Measurements from ENCODE around the gene BSG. TPM values are rescaled to one million over a fixed set of nuclear protein-coding genes. Genes with fewer than 3 reads are reported as not detected.

Gene BSG
- polyA plus RNA-seq, 1 experiment, result 404 TPM

DNA sequence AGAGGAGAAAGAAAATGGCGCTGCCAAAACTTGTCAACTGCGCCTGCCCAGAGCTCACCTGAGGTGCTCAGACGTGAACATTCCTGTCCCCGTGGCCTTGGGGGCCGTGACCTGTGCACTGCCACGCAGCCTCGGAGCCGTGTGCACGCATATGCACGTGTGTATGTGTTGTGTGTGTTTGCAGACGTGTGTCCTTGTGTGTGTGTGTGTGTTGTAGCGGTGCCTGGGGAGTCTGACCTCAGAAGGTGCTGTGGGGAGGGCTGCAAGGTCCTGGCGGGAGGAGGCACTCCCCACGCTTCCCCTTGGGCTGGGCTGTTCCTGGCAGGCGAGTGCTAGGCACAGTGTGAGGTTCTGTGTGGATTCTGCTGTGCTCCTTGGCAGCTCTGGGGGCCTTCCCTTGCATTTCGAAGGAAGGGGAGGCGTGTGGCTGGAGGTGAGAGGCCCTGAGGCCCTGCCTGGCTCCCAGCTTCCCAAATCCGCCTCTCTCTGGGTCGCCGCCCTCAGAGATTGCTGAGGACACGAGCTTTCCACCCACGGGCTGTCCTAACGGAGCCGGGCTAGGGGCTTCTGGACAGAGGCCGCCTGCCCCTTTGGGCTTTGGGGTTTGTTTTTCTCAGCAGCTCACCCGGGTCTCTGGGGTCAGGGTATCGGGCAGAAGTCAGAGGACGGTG, 4.5 kb downstream of the BSG start:
- Histone ChIP-seq H3K27me3 (ENCODE audit: control insufficient read depth, insufficient read depth, low read length) (no peaks in the 10 kb centered on the region), H3K4me3 (ENCODE audit: low read depth, low read length) (no peak overlapping the region), H3K27ac (ENCODE audit: low read depth, low read length) (no peak overlapping the region), H3K9me3 (ENCODE audit: control insufficient read depth, insufficient read depth, low read length) (peaks cover 3% of the 10 kb centered on the region; the same call in 1 of the 2 replicates)
- DNase-seq (ENCODE audit: low read depth, low spot score), result no peak
- TF ChIP-seq, protein P1, sequence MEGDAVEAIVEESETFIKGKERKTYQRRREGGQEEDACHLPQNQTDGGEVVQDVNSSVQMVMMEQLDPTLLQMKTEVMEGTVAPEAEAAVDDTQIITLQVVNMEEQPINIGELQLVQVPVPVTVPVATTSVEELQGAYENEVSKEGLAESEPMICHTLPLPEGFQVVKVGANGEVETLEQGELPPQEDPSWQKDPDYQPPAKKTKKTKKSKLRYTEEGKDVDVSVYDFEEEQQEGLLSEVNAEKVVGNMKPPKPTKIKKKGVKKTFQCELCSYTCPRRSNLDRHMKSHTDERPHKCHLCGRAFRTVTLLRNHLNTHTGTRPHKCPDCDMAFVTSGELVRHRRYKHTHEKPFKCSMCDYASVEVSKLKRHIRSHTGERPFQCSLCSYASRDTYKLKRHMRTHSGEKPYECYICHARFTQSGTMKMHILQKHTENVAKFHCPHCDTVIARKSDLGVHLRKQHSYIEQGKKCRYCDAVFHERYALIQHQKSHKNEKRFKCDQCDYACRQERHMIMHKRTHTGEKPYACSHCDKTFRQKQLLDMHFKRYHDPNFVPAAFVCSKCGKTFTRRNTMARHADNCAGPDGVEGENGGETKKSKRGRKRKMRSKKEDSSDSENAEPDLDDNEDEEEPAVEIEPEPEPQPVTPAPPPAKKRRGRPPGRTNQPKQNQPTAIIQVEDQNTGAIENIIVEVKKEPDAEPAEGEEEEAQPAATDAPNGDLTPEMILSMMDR (IDR thresholded peaks at IDR 0.05; ENCODE audit: low read depth, low read length), result no peak
- CTCF ChIA-PET, result interaction anchor here (0.8 kb wide), 1 partner anchor 44 kb away, joined by 3 read pairs; no protein-coding TSS in a partner anchor
- POLR2A ChIA-PET, result interaction anchor here (0.5 to 2.3 kb wide), 2 partner anchors 44 to 385 kb away, joined by 4 to 8 read pairs; partner anchors contain the start of gene CDC34

- POLR2A ChIA-PET, result interaction anchor here (0.5 kb wide), 1 partner anchor 384 kb away, joined by 4 read pairs; no protein-coding TSS in a partner anchor
- no peak overlapping the region for H3K27ac ChIP-seq (ENCODE audit: low read depth, low read length)
Measured at GRCh38 chr19:577439-578392, 5.3 kb downstream of the BSG start.

GRCh38 chr19:579111-579841, 6.9 kb downstream of the BSG start:
- TF ChIP-seq, protein P1 (IDR thresholded peaks at IDR 0.05; ENCODE audit: low read depth, low read length), result no peak
- CTCF ChIA-PET, result interaction anchor here (0.7 to 0.9 kb wide), 2 partner anchors 98 to 184 kb away, joined by 3 to 4 read pairs; no protein-coding TSS in a partner anchor
- H3K27ac ChIP-seq (ENCODE audit: low read depth, low read length), result no peak overlapping the region
- POLR2A ChIA-PET, result no interaction called here
- H3K9me3 ChIP-seq (ENCODE audit: control insufficient read depth, insufficient read depth, low read length), result peaks cover 3% of the 10 kb centered on the region; the same call in 1 of the 2 replicates
- no peaks in the 10 kb centered on the region for H3K27me3 ChIP-seq (ENCODE audit: control insufficient read depth, insufficient read depth, low read length)
- DNase-seq (ENCODE audit: low read depth, low spot score), result no peak
- no peak overlapping the region for H3K4me3 ChIP-seq (ENCODE audit: low read depth, low read length)

More at GRCh38 chr19:577439-578392, 5.3 kb downstream of the BSG start:
- no peak for DNase-seq (ENCODE audit: low read depth, low spot score)
- Histone ChIP-seq H3K4me3 (ENCODE audit: low read depth, low read length) (no peak overlapping the region), H3K27me3 (ENCODE audit: control insufficient read depth, insufficient read depth, low read length) (no peaks in the 10 kb centered on the region), H3K9me3 (ENCODE audit: control insufficient read depth, insufficient read depth, low read length) (peaks cover 3% of the 10 kb centered on the region; the same call in 1 of the 2 replicates)
- CTCF ChIA-PET, result interaction anchor here (0.8 kb wide), 1 partner anchor 45 kb away, joined by 3 read pairs; no protein-coding TSS in a partner anchor
- TF ChIP-seq, protein P1 (IDR thresholded peaks at IDR 0.05; ENCODE audit: low read depth, low read length), result no peak

- no peaks in the 10 kb centered on the region for H3K27me3 ChIP-seq (ENCODE audit: control insufficient read depth, insufficient read depth, low read length)
- H3K4me3 ChIP-seq (ENCODE audit: low read depth, low read length), result no peak overlapping the region
- TF ChIP-seq, protein P1 (IDR thresholded peaks at IDR 0.05; ENCODE audit: low read depth, low read length), result no peak
- H3K27ac ChIP-seq (ENCODE audit: low read depth, low read length), result no peak overlapping the region
- CTCF ChIA-PET, result no interaction called here
- H3K9me3 ChIP-seq (ENCODE audit: control insufficient read depth, insufficient read depth, low read length), result peaks cover 3% of the 10 kb centered on the region; the same call in 1 of the 2 replicates
- DNase-seq (ENCODE audit: low read depth, low spot score), result no peak
- POLR2A ChIA-PET, result no interaction called here
Measured at GRCh38 chr19:579842-580155, 7.4 kb downstream of the BSG start.
